Measurements from ENCODE around the gene RAF1.

GRCh38 chr3:12536423-12536822 is 127.5 kb downstream of the RAF1 start:
- TF ChIP-seq CTCF (IDR thresholded peaks at IDR 0.05) = no peak
- no peak for TF ChIP-seq POLR2A (IDR thresholded peaks at IDR 0.05)
